Measurements from ENCODE around the gene DUSP22. TPM values are rescaled to one million over a fixed set of nuclear protein-coding genes. Genes with fewer than 3 reads are reported as not detected.

The DUSP22 gene
- total and polyA plus RNA-seq, 2 donors (not counting 1 experiment from before 2014, with no cell fraction given) = 117 to 133 TPM

- Mint-ChIP-seq H3K27me3 (no peaks in the 10 kb centered on the region), H3K9me3 (ENCODE audit: insufficient read depth) (no peaks in the 10 kb centered on the region), H3K27ac (peak overlapping the region; percentile 12), H3K4me3 (no peak overlapping the region), H3K4me1 (peaks cover 76% of the 10 kb centered on the region)
- TF ChIP-seq EZH2 (IDR thresholded peaks at IDR 0.05; ENCODE audit: borderline replicate concordance, insufficient read depth, low read depth, low read length, poor library complexity, severe bottlenecking) = no peak
- TF ChIP-seq CTCF (IDR thresholded peaks at IDR 0.05) = no peak
- POLR2A ChIA-PET = no interaction called here
- WGBS (ENCODE audit: insufficient coverage) = 86% methylated on average over 10 of the region's 10 CpGs
- DNase-seq (no peak), ATAC-seq (ENCODE audit: low read depth) (no peak)
- Histone ChIP-seq H3K4me1 (ENCODE audit: control insufficient read depth in 2 of 2, insufficient read depth in 2 of 2, low read length in 2 of 2) (peaks cover 65 to 90% of the 10 kb centered on the region in 2 donors), H3K4me3 (ENCODE audit: control extremely low read depth in 1 of 5, extremely low read depth in 1 of 5, insufficient read depth in 1 of 5, low read depth in 2 of 5, low read length in 4 of 5) (no peak overlapping the region), H3K4me2 (replicated peaks; ENCODE audit: low read depth, low read length, poor library complexity, severe bottlenecking) (no peak overlapping the region), H2AFZ (ENCODE audit: insufficient read depth, low read depth, low read length, poor library complexity, severe bottlenecking) (no peak overlapping the region), H3K9ac (ENCODE audit: low read length) (no peak overlapping the region), H3K27me3 (replicated peaks in 1 of 4; ENCODE audit: control extremely low read depth in 1 of 4, control insufficient read depth in 3 of 4, insufficient read depth in 4 of 4, low read length in 3 of 4) (no peaks in the 10 kb centered on the region), H4K20me1 (ENCODE audit: control insufficient read depth, insufficient read depth, low read length, poor library complexity, severe bottlenecking) (no peaks in the 10 kb centered on the region), H3K79me2 (ENCODE audit: control insufficient read depth, insufficient read depth, low read length) (peaks cover 81% of the 10 kb centered on the region), H3K27ac (ENCODE audit: low read length in 2 of 2) (no peak overlapping the region), H3K9me3 (ENCODE audit: control extremely low read depth in 1 of 3, control insufficient read depth in 2 of 3, insufficient read depth in 1 of 3, low read length in 2 of 3) (peaks cover 0 to 36% (median 0%) of the 10 kb centered on the region in 3 donors), H3K36me3 (replicated peaks in 1 of 2; ENCODE audit: control extremely low read depth in 1 of 2, control insufficient read depth in 1 of 2, extremely low read depth in 1 of 2, insufficient read depth in 2 of 2, low read length in 1 of 2) (peaks cover 0 to 68% of the 10 kb centered on the region in 2 experiments)
- intact Hi-C loops (cut with micrococcal nuclease) = no loop called here
- CTCF ChIA-PET = no interaction called here
These were observed 51.1 kb downstream of the DUSP22 start for GRCh38 chr6:343226-343935.
